BLaER1 treated with 17β-estradiol and CSF1 and Interleukin-3, amounts not matched to agents 10 nM and 100 nM (cell line): Measurements from ENCODE around the gene TEN1.

Source experiments
- H3K27ac ChIP-seq, 11 experiments: shearing (Covaris generic); formaldehyde crosslinking; 2 replicates each; pipeline ENCODE4 v1.8.1; 2022
- H3K27me3 ChIP-seq, 11 experiments: shearing (Covaris generic); formaldehyde crosslinking; 2 replicates each; pipeline ENCODE4 v1.8.1; 2022
- H3K36me3 ChIP-seq, 11 experiments: shearing (Covaris generic); formaldehyde crosslinking; 2 replicates each; pipeline ENCODE4 v1.8.1; 2022
- H3K4me1 ChIP-seq, 10 experiments: shearing (Covaris generic); formaldehyde crosslinking; 2 replicates each; pipeline ENCODE4 v1.8.1; 2022
- H3K4me2 ChIP-seq, 11 experiments: shearing (Covaris generic); formaldehyde crosslinking; 2 replicates each; pipeline ENCODE4 v1.8.1; 2022
- H3K4me3 ChIP-seq, 10 experiments: shearing (Covaris generic); formaldehyde crosslinking; 2 replicates each; pipeline ENCODE4 v1.8.1; 2022
- H3K9ac ChIP-seq, 11 experiments: shearing (Covaris generic); formaldehyde crosslinking; 2 replicates each; pipeline ENCODE4 v1.8.1; 2022
- H3K9me3 ChIP-seq, 11 experiments: shearing (Covaris generic); formaldehyde crosslinking; replicated peaks in 1 of 11; 2 replicates each; pipeline ENCODE4 v1.8.1; 2022
- H4K20me1 ChIP-seq, 11 experiments: shearing (Covaris generic); formaldehyde crosslinking; 2 replicates each; pipeline ENCODE4 v1.8.1; 2022
- Cebpa-rat ChIP-seq, 11 experiments: shearing (Covaris generic); IDR thresholded peaks; 2 replicates each; pipeline ENCODE4 v1.8.1; 2022

TEN1 gene

GRCh38 chr17:76024353-76024752, 45.3 kb downstream of the TEN1 start:
- Histone ChIP-seq H3K4me1 (peaks cover 2 to 48% (median 27%) of the 10 kb centered on the region in 10 experiments; a peak in 19 of 20 replicates), H4K20me1 (no peaks in the 10 kb centered on the region), H3K4me3 (no peak overlapping the region), H3K27ac (no peak overlapping the region), H3K9ac (no peak overlapping the region), H3K36me3 (no peaks in the 10 kb centered on the region), H3K9me3 (no peaks in the 10 kb centered on the region), H3K4me2 (no peak overlapping the region), H3K27me3 (0 out of 22 replicates have a peak, but pooled peaks cover 0 to 3% (median 0%) of the 10 kb centered on the region in 11 experiments)
- no peak for TF ChIP-seq Cebpa-rat (IDR thresholded peaks at IDR 0.05)

GRCh38 chr17:76025294-76025693, 46.3 kb downstream of the TEN1 start:
- Histone ChIP-seq H3K9ac (no peak overlapping the region), H3K4me2 (no peak overlapping the region), H4K20me1 (no peaks in the 10 kb centered on the region), H3K27me3 (0 out of 22 replicates have a peak, but pooled peaks cover 0 to under 1% (median 0%) of the 10 kb centered on the region in 11 experiments), H3K9me3 (no peaks in the 10 kb centered on the region), H3K27ac (no peak overlapping the region), H3K4me1 (peaks cover 10 to 51% (median 32%) of the 10 kb centered on the region in 10 experiments; a peak in 19 of 20 replicates), H3K4me3 (no peak overlapping the region), H3K36me3 (no peaks in the 10 kb centered on the region)
- TF ChIP-seq Cebpa-rat (IDR thresholded peaks at IDR 0.05): no peak

GRCh38 chr17:76026714-76027158, 47.7 kb downstream of the TEN1 start:
- Histone ChIP-seq H3K4me1 (peaks cover 10 to 46% (median 35%) of the 10 kb centered on the region in 10 experiments; a peak in 19 of 20 replicates), H3K27ac (no peak overlapping the region), H3K27me3 (no peaks in the 10 kb centered on the region), H4K20me1 (no peaks in the 10 kb centered on the region), H3K4me3 (no peak overlapping the region), H3K9ac (no peak overlapping the region), H3K36me3 (no peaks in the 10 kb centered on the region), H3K9me3 (no peaks in the 10 kb centered on the region), H3K4me2 (no peak overlapping the region)
- no peak for TF ChIP-seq Cebpa-rat (IDR thresholded peaks at IDR 0.05)

- no peaks in the 10 kb centered on the region for H3K27me3 ChIP-seq
- no peak within 1 kb of the TSS for H3K9ac ChIP-seq
- peak within 1 kb of the TSS in 6 of 11 experiments; percentile 14 to 90 (median 86); a peak in 9 of 22 replicates for H3K4me2 ChIP-seq
- no peaks in the 10 kb centered on the region for H4K20me1 ChIP-seq
- H3K27ac ChIP-seq: peak within 1 kb of the TSS in 2 of 11 experiments; percentile 80 to 85; a peak in 1 of 22 replicates
- H3K9me3 ChIP-seq: peaks cover 0 to 4% (median 0%) of the 10 kb centered on the region in 11 experiments; a peak in 3 of 22 replicates
- no peak for TF ChIP-seq Cebpa-rat (IDR thresholded peaks at IDR 0.05)
- H3K36me3 ChIP-seq: no peaks in the 10 kb centered on the region
- H3K4me1 ChIP-seq: peaks cover 10 to 43% (median 34%) of the 10 kb centered on the region in 10 experiments; a peak in 19 of 20 replicates
- no peak within 1 kb of the TSS for H3K4me3 ChIP-seq
Observed at GRCh38 chr17:76027159-76027839, 48.3 kb downstream of the TEN1 start, which contains the start of gene EVPL. TSS of gene EVPL (minus strand) at chr17:76027306. CDS start at chr17:76027198, 108 bp downstream.

GRCh38 chr17:76032073-76032779, 53.2 kb downstream of the TEN1 start:
- Histone ChIP-seq H3K9ac (no peak overlapping the region), H3K4me3 (no peak overlapping the region), H3K27ac (no peak overlapping the region), H4K20me1 (peaks cover 0 to 4% (median 0%) of the 10 kb centered on the region in 11 experiments; a peak in 2 of 22 replicates), H3K9me3 (peaks cover 0 to 12% (median 0%) of the 10 kb centered on the region in 11 experiments; a peak in 4 of 22 replicates), H3K36me3 (peaks cover 0 to 12% (median 0%) of the 10 kb centered on the region in 11 experiments; a peak in 4 of 22 replicates), H3K27me3 (no peaks in the 10 kb centered on the region), H3K4me1 (peaks cover 10 to 53% (median 42%) of the 10 kb centered on the region in 10 experiments; a peak in 19 of 20 replicates), H3K4me2 (no peak overlapping the region)
- TF ChIP-seq Cebpa-rat (IDR thresholded peaks at IDR 0.05): no peak

- Histone ChIP-seq H3K9me3 (peaks cover 0 to 12% (median 0%) of the 10 kb centered on the region in 11 experiments; a peak in 4 of 22 replicates), H3K4me3 (no peak overlapping the region), H4K20me1 (peaks cover 0 to 9% (median 0%) of the 10 kb centered on the region in 11 experiments; a peak in 3 of 22 replicates), H3K4me2 (no peak overlapping the region), H3K27ac (no peak overlapping the region), H3K4me1 (peaks cover 10 to 53% (median 43%) of the 10 kb centered on the region in 10 experiments; a peak in 19 of 20 replicates), H3K9ac (no peak overlapping the region), H3K36me3 (peaks cover 0 to 17% (median 0%) of the 10 kb centered on the region in 11 experiments; a peak in 7 of 22 replicates), H3K27me3 (no peaks in the 10 kb centered on the region)
- TF ChIP-seq Cebpa-rat (IDR thresholded peaks at IDR 0.05): no peak
Observed at GRCh38 chr17:76032780-76033108, 53.7 kb downstream of the TEN1 start.

GRCh38 chr17:76033139-76033538, 54.1 kb downstream of the TEN1 start:
- H3K9me3 ChIP-seq: peaks cover 0 to 12% (median 0%) of the 10 kb centered on the region in 11 experiments; a peak in 4 of 22 replicates
- H3K4me1 ChIP-seq: peaks cover 10 to 53% (median 45%) of the 10 kb centered on the region in 10 experiments; a peak in 19 of 20 replicates
- H3K4me2 ChIP-seq: no peak overlapping the region
- H3K36me3 ChIP-seq: peaks cover under 1 to 21% (median 4%) of the 10 kb centered on the region in 11 experiments; a peak in 20 of 22 replicates
- no peak overlapping the region for H3K27ac ChIP-seq
- H3K27me3 ChIP-seq: no peaks in the 10 kb centered on the region
- H4K20me1 ChIP-seq: peaks cover 0 to 12% (median 0%) of the 10 kb centered on the region in 11 experiments; a peak in 3 of 22 replicates
- no peak overlapping the region for H3K9ac ChIP-seq
- TF ChIP-seq Cebpa-rat (IDR thresholded peaks at IDR 0.05): no peak
- H3K4me3 ChIP-seq: no peak overlapping the region

- H3K4me3 ChIP-seq: no peak overlapping the region
- H3K4me1 ChIP-seq: peaks cover 4 to 43% (median 34%) of the 10 kb centered on the region in 10 experiments; a peak in 19 of 20 replicates
- no peaks in the 10 kb centered on the region for H3K27me3 ChIP-seq
- H3K9me3 ChIP-seq: peaks cover 0 to 12% (median 0%) of the 10 kb centered on the region in 11 experiments; a peak in 4 of 22 replicates
- H3K36me3 ChIP-seq: peaks cover 16 to 36% (median 19%) of the 10 kb centered on the region in 11 experiments
- H3K9ac ChIP-seq: no peak overlapping the region; a peak in 1 of 22 replicates
- H3K27ac ChIP-seq: no peak overlapping the region
- no peak overlapping the region for H3K4me2 ChIP-seq
- peaks cover 0 to 17% (median 0%) of the 10 kb centered on the region in 11 experiments; a peak in 5 of 22 replicates for H4K20me1 ChIP-seq
- no peak for TF ChIP-seq Cebpa-rat (IDR thresholded peaks at IDR 0.05)
Observed at GRCh38 chr17:76034428-76035350, 55.6 kb downstream of the TEN1 start.
